ENCODE data around the gene SEMA3F.

Gene SEMA3F

GRCh38 chr3:50170689-50171088 is 15.6 kb downstream of the SEMA3F start:
- DNase-seq (ENCODE audit: low spot score): no peak

GRCh38 chr3:50171540-50172301 is 16.6 kb downstream of the SEMA3F start:
- no peak for DNase-seq (ENCODE audit: low spot score)

- no peak for DNase-seq (ENCODE audit: low spot score)
These were observed 17.6 kb downstream of the SEMA3F start for GRCh38 chr3:50172626-50173220.

- no peak for DNase-seq (ENCODE audit: low spot score)
These were observed 18.8 kb downstream of the SEMA3F start for GRCh38 chr3:50173685-50174516.

- no peak for DNase-seq (ENCODE audit: low spot score)
These were observed 19.4 kb downstream of the SEMA3F start for GRCh38 chr3:50174517-50174895.

- DNase-seq (ENCODE audit: low spot score): no peak
These were observed 19.9 kb downstream of the SEMA3F start for GRCh38 chr3:50174947-50175524.

GRCh38 chr3:50177346-50177745 is 22.2 kb downstream of the SEMA3F start:
- DNase-seq (ENCODE audit: low spot score): no peak

GRCh38 chr3:50179710-50180109 is 24.6 kb downstream of the SEMA3F start:
- DNase-seq (ENCODE audit: low spot score): no peak

GRCh38 chr3:50181985-50182384 is 26.9 kb downstream of the SEMA3F start:
- DNase-seq (ENCODE audit: low spot score): no peak

- no peak for DNase-seq (ENCODE audit: low spot score)
These were observed 27.5 kb downstream of the SEMA3F start for GRCh38 chr3:50182533-50183099.

- no peak for DNase-seq (ENCODE audit: low spot score)
These were observed 28.6 kb downstream of the SEMA3F start for GRCh38 chr3:50183755-50184154.

GRCh38 chr3:50184242-50184978 is 29.3 kb downstream of the SEMA3F start:
- DNase-seq (ENCODE audit: low spot score): no peak

- no peak for DNase-seq (ENCODE audit: low spot score)
These were observed 30.1 kb downstream of the SEMA3F start for GRCh38 chr3:50185230-50185629.

GRCh38 chr3:50186096-50186495 is 31.0 kb downstream of the SEMA3F start:
- no peak for DNase-seq (ENCODE audit: low spot score)

GRCh38 chr3:50187750-50188149 is 32.6 kb downstream of the SEMA3F start:
- DNase-seq (ENCODE audit: low spot score): no peak

GRCh38 chr3:50189274-50189673 is 34.1 kb downstream of the SEMA3F start:
- DNase-seq (ENCODE audit: low spot score): peak; percentile 81

- DNase-seq (ENCODE audit: low spot score): no peak
These were observed 34.9 kb downstream of the SEMA3F start for GRCh38 chr3:50189989-50190388.

GRCh38 chr3:50190936-50191660 is 36.0 kb downstream of the SEMA3F start, which contains the start of gene GNAT1:
TSS of gene GNAT1 (plus strand) at chr3:50191610. CDS start at chr3:50191726, 116 bp downstream.
- no peak for DNase-seq (ENCODE audit: low spot score)

GRCh38 chr3:50192124-50192523 is 37.0 kb downstream of the SEMA3F start:
- DNase-seq (ENCODE audit: low spot score): no peak

- DNase-seq (ENCODE audit: low spot score): peak; percentile 91
These were observed 37.6 kb downstream of the SEMA3F start for GRCh38 chr3:50192689-50193141.

GRCh38 chr3:50193286-50193685 is 38.2 kb downstream of the SEMA3F start:
- no peak for DNase-seq (ENCODE audit: low spot score)
